GM12878 (cell line): ENCODE results near the gene APOLD1. TPM values are rescaled to one million over a fixed set of nuclear protein-coding genes. Genes with fewer than 3 reads are reported as not detected.

Experiments used
- ATAC-seq: fragments of 200-7000 bp; cut with Tn5 transposase; 3 replicates; pipeline ENCODE4 v1.9.1; 2020; ENCODE audit warnings: mild to moderate bottlenecking, moderate library complexity
- BruUV-seq: library from RNA; stranded (reverse); fragments of 400-500 nt; replicated peaks from 2 replicates; lab custom pipeline; 2021; lab: Mats Ljungman, UMichigan
- CTCF ChIA-PET: fragments of 300-600 bp; sonication (Branson Sonifier 250); formaldehyde crosslinking; extraction: SDS; loops from one replicate; lab custom pipeline; 2021; ENCODE audit warnings: inconsistent platforms; lab: Yijun Ruan, JAX
- POLR2A ChIA-PET: fragments of 350-600 bp; formaldehyde crosslinking; extraction: SDS; loops from one replicate; lab custom pipeline; 2021; ENCODE audit warnings: inconsistent platforms; lab: Charles Lee
- RAD21 ChIA-PET: fragments of 300-600 bp; sonication (Branson Sonifier 250); formaldehyde crosslinking; loops from one replicate; lab custom pipeline; 2023; ENCODE audit warnings: antibody characterized with exemption; ENCODE audit not compliant: unreplicated experiment; lab: Charles Lee
- SMC1A ChIA-PET: fragments of 300-600 bp; sonication (Branson Sonifier 250); formaldehyde crosslinking; loops from one replicate; lab custom pipeline; 2023; ENCODE audit not compliant: unreplicated experiment, uncharacterized antibody; lab: Charles Lee
- DNase-seq: peaks from one replicate; pipeline ENCODE4 v3.0.0-alpha.2; 2011; ENCODE audit warnings: low read depth, low spot score
- FAIRE-seq: peaks from 3 replicates; lab custom pipeline; 2011; peaks lifted over from hg19 to GRCh38; lab: Jason Lieb, UNC
- H2AFZ ChIP-seq: 2 replicates; pipeline ENCODE4 v1.6.0; 2011; ENCODE audit warnings: low read depth, low read length, control low read depth; ENCODE audit not compliant: control insufficient read depth
- H3K27ac ChIP-seq: 2 replicates; pipeline ENCODE4 v1.5.1; 2011; ENCODE audit warnings: control low read depth; ENCODE audit not compliant: control insufficient read depth, insufficient read depth
- H3K27me3 ChIP-seq, 2 experiments: replicated peaks in 1 of 2; 2 replicates each; pipeline versions ENCODE4 v1.6.0 to v1.6.1; 2011; ENCODE audit warnings: low read length in 1 of 2; ENCODE audit not compliant: control insufficient read depth in 2 of 2, insufficient read depth in 2 of 2
- H3K36me3 ChIP-seq, 2 experiments: 2 replicates each; pipeline ENCODE4 v1.5.1; 2011; ENCODE audit warnings: low read length in 1 of 2; ENCODE audit not compliant: control insufficient read depth in 2 of 2, insufficient read depth in 2 of 2
- H3K4me1 ChIP-seq: 2 replicates; pipeline ENCODE4 v1.6.1; 2011; ENCODE audit warnings: mild to moderate bottlenecking, low read length, moderate library complexity, mixed read lengths; ENCODE audit not compliant: control insufficient read depth, insufficient read depth
- H3K4me2 ChIP-seq: 2 replicates; pipeline ENCODE4 v1.6.0; 2011; ENCODE audit warnings: control low read depth; ENCODE audit not compliant: control insufficient read depth, insufficient read depth
- H3K4me3 ChIP-seq: fragments of 200-600 bp; sonication (generic); 2 replicates; pipeline ENCODE4 v1.5.1; 2016
- H3K79me2 ChIP-seq: 2 replicates; pipeline ENCODE4 v1.6.0; 2011; ENCODE audit warnings: low read length; ENCODE audit not compliant: control insufficient read depth, insufficient read depth
- H3K9ac ChIP-seq: 2 replicates; pipeline ENCODE4 v1.8.0; 2011; ENCODE audit warnings: low read length, control low read depth, mixed read lengths; ENCODE audit not compliant: control insufficient read depth, insufficient read depth
- H3K9me3 ChIP-seq: replicated peaks from 3 replicates; pipeline ENCODE4 v1.5.1; 2011; ENCODE audit warnings: mild to moderate bottlenecking, low read length; ENCODE audit not compliant: control insufficient read depth, insufficient read depth
- H4K20me1 ChIP-seq: 2 replicates; pipeline ENCODE4 v1.6.0; 2011; ENCODE audit not compliant: control insufficient read depth, insufficient read depth
- GABPA ChIP-seq: IDR thresholded peaks from 2 replicates; pipeline ENCODE4 v1.6.1; 2014; ENCODE audit warnings: antibody characterized with exemption, low read depth, mild to moderate bottlenecking, inconsistent platforms
- JUNB ChIP-seq: IDR thresholded peaks from 2 replicates; pipeline ENCODE4 v1.6.1; 2016; ENCODE audit warnings: antibody characterized with exemption, mild to moderate bottlenecking
- POLR2A ChIP-seq: IDR thresholded peaks from 2 replicates; pipeline ENCODE4 v1.6.1; 2011; ENCODE audit warnings: low read depth, mild to moderate bottlenecking, low read length
- WGBS: methylation state at CpG from one replicate; pipeline ENCODE4 v1.1.6; 2016; ENCODE audit warnings: low lambda C conversion rate; ENCODE audit not compliant: insufficient replicate concordance, insufficient coverage; ENCODE audit errors: missing lambda C conversion rate; 5-methylcytosine and 5-hydroxymethylcytosine counted together
- in situ Hi-C: fragments of 300-500 bp; cut with MboI; formaldehyde crosslinking; loops from 9 replicates; pipeline ENCODE4 v1.14.3; 2018; ENCODE audit warnings: mixed read lengths
- intact Hi-C: fragments of 100-400 bp; cut with micrococcal nuclease; formaldehyde crosslinking; loops from one replicate; pipeline ENCODE4 v1.14.2; 2022; ENCODE audit not compliant: unreplicated experiment
- polyA plus RNA-seq, 11 experiments: library from polyadenylated mRNA; depleted of rRNA in 4 of 11; unstranded in 6 of 11; stranded (reverse) in 5 of 11; fragments of >200 nt; fragmentation: Nextera tagmentation in 4 of 11; fragmentation: Illumina TruSeq in 1 of 11; extraction: Ambion mirVana in 4 of 11; extraction: Trizol in 1 of 11; gene quantifications; 1 replicate in 1 of 11; 2 replicates in 10 of 11; pipeline versions ENCODE4 v1.2.1 to v1.2.3, GENCODE V29; 2011 to 2016; ENCODE audit warnings: inconsistent platforms in 2 of 11, missing spikeins in 2 of 11, low read depth in 1 of 11
- total RNA-seq, 4 experiments: library from RNA; depleted of rRNA in 3 of 4; stranded (reverse); fragments of >200 nt in 3 of 4; fragmentation: Illumina TruSeq in 1 of 4; extraction: Trizol in 1 of 4; gene quantifications; 2 replicates each; pipeline versions ENCODE4 v1.2.1 to v1.2.3, GENCODE V29; 2013 to 2021
- TF ChIP-seq, protein P1 (sequence below): fragments of 450-650 bp; formaldehyde crosslinking; IDR thresholded peaks from 2 replicates; pipeline ENCODE4 v1.4.0; 2022; ENCODE audit warnings: mild to moderate bottlenecking, moderate library complexity

The APOLD1 gene
- total and polyA plus RNA-seq, 10 of the 15 experiments (the other 5 are each of a cell fraction or from before 2014, with no cell fraction given): 1.1 to 8.9 (median 4.2) TPM

DNA sequence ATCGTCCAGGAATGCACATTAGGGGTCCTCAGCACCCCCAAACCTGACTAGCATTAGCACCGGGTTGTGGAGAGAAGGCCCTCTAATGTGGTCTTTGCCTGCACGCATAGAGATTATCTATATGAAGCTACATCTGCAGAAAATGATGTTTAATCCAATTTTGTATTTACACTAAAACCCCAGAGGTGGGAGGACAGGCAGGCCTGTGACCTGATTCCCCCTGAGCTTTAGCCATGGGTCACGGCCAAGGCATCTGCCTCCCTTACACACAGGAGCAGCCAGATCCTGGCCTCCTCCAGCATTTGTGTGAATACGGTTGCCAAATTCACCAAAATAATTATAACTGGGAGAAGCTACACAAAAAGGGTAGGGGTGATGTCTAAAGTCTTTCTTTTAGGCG lies 7.0 kb downstream of the APOLD1 start (continued):
- TF ChIP-seq, protein P1, sequence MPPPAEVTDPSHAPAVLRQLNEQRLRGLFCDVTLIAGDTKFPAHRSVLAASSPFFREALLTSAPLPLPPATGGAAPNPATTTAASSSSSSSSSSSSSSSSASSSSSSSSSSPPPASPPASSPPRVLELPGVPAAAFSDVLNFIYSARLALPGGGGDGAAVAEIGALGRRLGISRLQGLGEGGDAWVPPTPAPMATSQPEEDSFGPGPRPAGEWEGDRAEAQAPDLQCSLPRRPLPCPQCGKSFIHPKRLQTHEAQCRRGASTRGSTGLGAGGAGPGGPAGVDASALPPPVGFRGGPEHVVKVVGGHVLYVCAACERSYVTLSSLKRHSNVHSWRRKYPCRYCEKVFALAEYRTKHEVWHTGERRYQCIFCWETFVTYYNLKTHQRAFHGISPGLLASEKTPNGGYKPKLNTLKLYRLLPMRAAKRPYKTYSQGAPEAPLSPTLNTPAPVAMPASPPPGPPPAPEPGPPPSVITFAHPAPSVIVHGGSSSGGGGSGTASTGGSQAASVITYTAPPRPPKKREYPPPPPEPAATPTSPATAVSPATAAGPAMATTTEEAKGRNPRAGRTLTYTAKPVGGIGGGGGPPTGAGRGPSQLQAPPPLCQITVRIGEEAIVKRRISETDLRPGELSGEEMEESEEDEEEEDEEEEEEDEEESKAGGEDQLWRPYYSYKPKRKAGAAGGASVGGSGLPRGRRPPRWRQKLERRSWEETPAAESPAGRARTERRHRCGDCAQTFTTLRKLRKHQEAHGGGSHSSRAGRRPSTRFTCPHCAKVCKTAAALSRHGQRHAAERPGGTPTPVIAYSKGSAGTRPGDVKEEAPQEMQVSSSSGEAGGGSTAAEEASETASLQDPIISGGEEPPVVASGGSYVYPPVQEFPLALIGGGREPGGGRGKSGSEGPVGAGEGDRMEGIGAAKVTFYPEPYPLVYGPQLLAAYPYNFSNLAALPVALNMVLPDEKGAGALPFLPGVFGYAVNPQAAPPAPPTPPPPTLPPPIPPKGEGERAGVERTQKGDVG (CRISPR knock-in tag): no peak
- TF ChIP-seq GABPA (no peak), POLR2A (no peak)
- TF ChIP-seq, all 136 proteins: peak for 0

DNA sequence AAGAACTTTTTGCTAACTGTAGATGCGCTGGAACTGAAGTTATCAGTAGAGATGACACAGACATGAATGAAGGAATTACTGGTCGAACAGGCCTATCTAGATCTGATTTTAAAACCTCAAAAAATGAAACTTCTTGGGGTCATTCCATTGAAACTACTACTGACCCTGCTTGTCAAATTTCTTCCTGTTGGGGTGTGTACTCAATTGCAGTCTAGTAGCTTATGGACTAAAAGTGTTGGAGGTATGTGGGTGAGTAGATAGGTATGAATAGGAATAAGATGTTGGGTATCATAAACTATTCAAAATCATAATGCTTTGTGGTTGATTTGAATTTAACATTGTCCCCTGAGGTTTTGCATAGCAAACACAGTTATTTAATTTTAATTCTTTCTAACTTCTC lies 9.2 kb downstream of the APOLD1 start:
- FAIRE-seq (no peak), DNase-seq (no peak)
- intact Hi-C loops (no loop called here), in situ Hi-C loops (loop anchor here (5.0 kb wide), 1 partner anchor 413 kb away; no protein-coding TSS in a partner anchor)
- RAD21 ChIA-PET: interaction anchor here (1.6 kb wide), 1 partner anchor 9 kb away, joined by 3 read pairs; no protein-coding TSS in a partner anchor
- 98% methylated on average over 2 of the region's 2 CpGs for WGBS
- no peak for TF ChIP-seq JUNB
- TF ChIP-seq, all 136 proteins: peak for 0
- ChIA-PET SMC1A (interaction anchor here (1.1 to 2.3 kb wide), 3 partner anchors 8 to 122 kb away, joined by 3 to 7 read pairs (median 3); no protein-coding TSS in a partner anchor), CTCF (interaction anchor here (0.7 to 1.1 kb wide), 3 partner anchors 8 to 58 kb away, joined by 3 to 4 read pairs (median 3); no protein-coding TSS in a partner anchor), POLR2A (interaction anchor here (1.3 kb wide), 1 partner anchor 8 kb away, joined by 3 read pairs; no protein-coding TSS in a partner anchor)
- no peak for ATAC-seq
- BruUV-seq: no TSS peak
- no peaks in the 10 kb centered on the region for H3K36me3 ChIP-seq
- H4K20me1 ChIP-seq: no peaks in the 10 kb centered on the region
- no peaks in the 10 kb centered on the region for H3K27me3 ChIP-seq
- H3K9me3 ChIP-seq: no peaks in the 10 kb centered on the region
- no peaks in the 10 kb centered on the region for H3K79me2 ChIP-seq
- no peak overlapping the region for H3K4me2 ChIP-seq
- H3K27ac ChIP-seq: no peak overlapping the region
- no peak overlapping the region for H3K4me3 ChIP-seq
- H3K4me1 ChIP-seq: no peaks in the 10 kb centered on the region
- H3K9ac ChIP-seq: no peak overlapping the region
- no peak overlapping the region for H2AFZ ChIP-seq
